Activated CD4-positive, alpha-beta T cell treated with anti-CD3 and anti-CD28 coated beads, Interleukin-2, amount 50 U/mL, for 24 hours (primary cell): ENCODE data around the gene TOE1.
"Not testable (repeated sequence)": the region's sequence is repeated elsewhere in the genome, so short reads cannot be mapped to it uniquely, and the experiment has no call there.

Experiments
- DNase-seq, 2 donors: peaks; one replicate each; pipeline ENCODE4 v3.0.0-alpha.2; 2020; ENCODE audit warnings: low read depth in 1 of 2, low spot score in 1 of 2

TOE1 gene

DNA sequence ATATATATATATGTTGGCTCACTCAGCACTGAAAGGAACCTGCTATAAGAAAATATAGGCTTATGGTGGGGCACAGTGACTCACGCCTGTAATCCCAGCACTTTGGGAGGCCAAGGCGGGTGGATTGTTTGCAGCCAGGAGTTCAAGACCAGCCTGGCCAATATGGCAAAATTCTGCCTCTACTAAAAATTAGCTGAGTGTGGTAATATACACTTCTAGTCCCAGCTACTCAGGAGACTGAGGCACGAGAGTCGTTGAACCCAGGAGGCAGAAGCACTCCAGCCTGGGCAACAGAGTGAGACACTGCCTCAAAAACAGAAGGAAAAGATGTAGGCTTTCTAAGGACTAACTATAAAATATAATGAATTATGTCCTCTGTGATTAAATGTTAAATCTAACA, 14.9 kb downstream of the TOE1 start:
- DNase-seq: no peak

- DNase-seq: no peak
Observed at GRCh38 chr1:45355683-45356082, 15.7 kb downstream of the TOE1 start.

- no peak for DNase-seq
Observed at GRCh38 chr1:45356186-45356585, 16.2 kb downstream of the TOE1 start.

DNA sequence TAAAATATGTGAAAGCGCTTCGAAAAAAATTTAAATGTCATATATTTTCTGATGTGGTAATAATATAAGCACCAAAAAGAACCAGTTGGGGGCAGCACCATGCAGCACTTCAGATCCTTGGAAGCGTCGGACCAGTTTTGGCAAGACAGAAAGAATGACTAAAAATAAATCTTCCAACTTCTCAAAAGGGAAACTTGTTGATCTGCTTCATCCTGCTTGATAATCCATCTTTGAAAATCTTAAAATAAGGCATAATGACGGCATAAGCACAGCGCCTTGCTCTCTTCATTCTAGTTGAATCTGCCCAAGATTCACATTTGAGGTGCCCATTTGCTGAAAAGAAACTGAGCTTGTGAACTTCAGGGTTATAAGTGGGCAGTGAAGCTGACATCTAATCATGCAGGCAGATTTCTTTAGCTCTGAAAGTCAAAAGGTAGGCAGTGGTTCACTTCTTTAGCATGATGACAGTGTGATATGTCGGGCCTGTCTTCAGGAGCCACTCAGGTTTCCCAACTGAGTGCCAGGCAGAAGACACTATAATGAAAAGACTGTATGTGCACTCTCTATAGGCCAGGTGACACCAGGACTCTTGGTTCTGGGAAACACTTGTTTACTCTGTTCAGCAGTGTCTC, 20.0 kb downstream of the TOE1 start:
- peak in 1 of 2 donors; percentile 35 for DNase-seq

DNA sequence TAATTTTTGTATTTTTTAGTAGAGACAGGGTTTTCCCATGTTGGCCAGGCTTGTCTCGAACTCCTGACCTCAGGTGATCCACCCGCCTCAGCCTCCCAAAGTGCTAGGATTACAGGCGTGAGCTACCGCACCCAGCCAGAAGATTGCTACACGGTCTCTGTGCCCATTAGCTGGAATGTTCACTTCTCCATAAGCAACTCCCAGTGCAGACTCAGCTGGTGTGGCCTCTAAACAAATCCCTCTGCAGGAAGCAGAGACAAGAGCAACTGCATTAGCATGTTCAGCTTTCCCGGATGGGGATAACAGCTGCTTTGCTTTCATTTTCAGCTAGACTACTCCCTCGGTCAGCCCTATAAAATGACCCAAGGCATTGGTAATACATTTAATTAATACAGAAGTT, 21.0 kb downstream of the TOE1 start:
- not testable (repeated sequence) for DNase-seq

- DNase-seq: no peak
Observed at GRCh38 chr1:45364294-45364693, 24.3 kb downstream of the TOE1 start.

- no peak for DNase-seq
Observed at GRCh38 chr1:45365051-45365450, 25.1 kb downstream of the TOE1 start.

DNA sequence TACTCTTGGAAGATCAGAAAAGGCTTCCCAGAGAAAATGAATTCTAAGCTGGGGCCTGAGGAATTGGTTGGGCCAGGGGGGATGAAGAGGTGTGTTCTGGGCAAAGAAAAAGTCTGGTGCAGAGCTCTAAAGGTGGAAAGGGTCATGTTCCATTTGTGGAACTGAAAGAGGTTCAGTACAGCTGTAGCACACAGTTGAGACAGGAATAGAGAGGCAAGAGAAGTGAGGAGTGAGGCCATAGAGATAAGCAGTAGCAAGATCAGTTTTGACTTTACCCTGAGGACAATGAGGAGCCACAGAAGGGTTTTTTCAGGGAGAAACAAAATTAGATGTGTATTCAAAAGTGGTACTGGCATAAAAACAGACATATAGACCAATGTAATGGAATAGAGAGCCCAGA, 30.6 kb downstream of the TOE1 start:
- no peak for DNase-seq

DNA sequence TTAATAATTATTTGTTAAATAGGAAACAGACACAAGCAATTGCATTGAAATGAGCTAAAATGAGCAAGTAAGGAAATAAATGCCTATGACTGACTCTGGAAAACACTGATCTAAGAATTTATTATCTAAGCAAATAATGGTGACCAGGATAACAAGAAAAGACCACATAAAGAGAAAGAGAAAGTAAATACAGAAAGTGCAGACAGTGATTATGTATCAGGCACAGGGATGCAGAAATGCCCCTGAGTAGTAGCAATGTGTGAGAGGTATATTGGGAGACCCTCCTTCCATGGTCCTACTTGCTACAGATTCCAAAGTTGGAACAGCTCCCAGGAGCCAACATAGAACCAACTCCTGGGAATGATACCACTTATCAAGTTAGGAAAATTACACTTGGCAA, 33.6 kb downstream of the TOE1 start:
- DNase-seq: no peak

- no peak for DNase-seq
Observed at GRCh38 chr1:45375104-45376090, 35.4 kb downstream of the TOE1 start.

DNA sequence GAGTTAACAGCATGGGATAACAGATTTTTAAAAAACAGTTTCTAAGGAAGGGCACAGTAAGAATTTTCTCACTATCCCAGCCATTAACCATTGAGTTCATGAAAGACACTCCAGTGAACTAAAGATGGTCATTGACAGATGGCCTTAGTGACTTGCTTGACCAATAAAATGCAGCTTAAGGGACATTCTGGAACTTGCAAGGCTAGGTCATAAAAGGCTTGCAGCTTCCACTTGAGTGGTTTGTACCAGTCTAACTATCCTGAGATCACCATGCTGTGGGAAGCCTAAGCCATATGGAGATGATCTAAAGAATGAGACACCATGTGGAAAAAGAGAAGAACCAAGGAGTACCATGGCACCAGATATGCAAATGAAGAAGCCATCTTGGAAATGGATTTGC, 38.2 kb downstream of the TOE1 start:
- DNase-seq: no peak

GRCh38 chr1:45379524-45379923, 39.6 kb downstream of the TOE1 start:
- DNase-seq: no peak

GRCh38 chr1:45380125-45380524, 40.2 kb downstream of the TOE1 start:
- DNase-seq: no peak

DNA sequence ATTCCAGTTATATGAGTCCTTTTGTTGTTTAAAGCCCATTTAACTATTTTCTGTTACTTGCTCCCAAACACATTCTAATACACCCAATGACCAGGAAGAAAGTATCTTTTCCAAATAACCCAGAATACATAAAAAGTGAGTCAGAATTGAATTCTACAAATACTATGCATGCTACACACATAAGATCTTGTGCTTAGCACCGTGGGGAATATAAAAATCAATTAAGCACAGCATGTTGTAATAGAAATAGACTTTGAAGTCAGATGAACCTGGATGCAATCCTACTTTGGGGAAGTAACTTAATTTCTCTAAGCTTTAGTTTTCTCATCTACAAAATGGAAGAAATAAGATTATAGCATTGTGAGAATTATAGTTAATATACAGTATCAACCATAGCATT, 40.8 kb downstream of the TOE1 start:
- no peak for DNase-seq

GRCh38 chr1:45381243-45381642, 41.3 kb downstream of the TOE1 start:
- DNase-seq: no peak

DNA sequence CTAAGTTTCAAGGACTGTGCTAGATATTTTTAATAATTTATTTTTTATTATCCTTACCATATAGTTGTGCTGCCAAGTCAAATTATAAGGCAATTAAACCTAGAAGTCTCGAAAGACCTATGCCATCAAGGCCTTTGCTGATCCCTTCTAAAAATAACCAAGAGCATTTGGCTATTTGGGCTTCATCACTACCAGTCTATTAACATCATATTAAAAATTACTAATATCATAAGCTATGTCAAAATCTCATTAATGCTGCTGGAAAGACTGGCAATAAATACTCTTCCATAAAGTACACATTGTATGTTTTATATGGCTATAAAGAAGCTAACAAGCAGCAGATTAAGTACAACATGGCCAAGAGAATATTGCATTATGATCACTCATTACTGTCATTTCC, 43.2 kb downstream of the TOE1 start:
- no peak for DNase-seq

DNA sequence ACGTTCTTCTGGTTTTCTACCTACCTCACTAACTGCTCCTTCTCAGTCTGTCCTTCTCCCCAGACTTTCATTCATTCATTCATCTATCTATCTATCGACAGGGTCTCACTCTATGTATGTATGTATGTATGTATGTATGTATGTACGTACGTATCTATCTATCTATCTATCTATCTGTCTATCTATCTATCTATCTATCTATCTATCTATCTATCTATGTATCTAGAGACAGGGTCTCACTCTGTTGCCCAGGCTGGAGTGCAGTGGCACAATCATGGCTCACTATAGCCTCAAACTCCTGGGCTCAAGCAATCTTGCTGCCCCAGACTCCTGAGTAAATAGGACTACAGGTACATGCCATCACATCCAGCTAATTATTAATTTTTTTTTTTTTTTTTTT, 44.2 kb downstream of the TOE1 start:
- not testable (repeated sequence) for DNase-seq

GRCh38 chr1:45385302-45385701, 45.3 kb downstream of the TOE1 start:
- DNase-seq: no peak

GRCh38 chr1:45386219-45386618, 46.2 kb downstream of the TOE1 start:
- no peak for DNase-seq
